ENCODE data around the gene EFCAB6.
A peak's percentile ranks its signal among the peaks of the same experiment; 100 is the strongest.

EFCAB6 gene

DNA sequence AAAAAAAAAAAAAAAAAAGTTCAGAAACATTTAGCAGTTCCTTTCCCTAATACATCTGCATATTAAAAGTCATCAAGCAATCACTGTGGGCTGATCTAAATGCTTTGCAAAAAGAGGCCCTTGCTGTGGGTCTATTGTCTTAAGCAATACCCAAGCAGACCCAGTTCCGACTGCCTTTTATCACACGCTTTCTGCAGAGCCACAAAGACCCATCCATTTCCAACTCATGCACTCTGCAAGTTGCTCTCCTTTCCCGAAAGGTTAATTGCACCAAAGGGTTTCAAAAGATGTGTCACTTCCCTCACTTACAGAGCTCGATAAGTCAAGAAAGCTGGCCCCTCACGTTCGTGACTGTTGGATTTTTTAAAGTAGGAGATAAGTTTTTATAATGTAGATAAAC, 261.4 kb downstream of the EFCAB6 start:
- no peak for DNase-seq (ENCODE audit: low spot score)

DNA sequence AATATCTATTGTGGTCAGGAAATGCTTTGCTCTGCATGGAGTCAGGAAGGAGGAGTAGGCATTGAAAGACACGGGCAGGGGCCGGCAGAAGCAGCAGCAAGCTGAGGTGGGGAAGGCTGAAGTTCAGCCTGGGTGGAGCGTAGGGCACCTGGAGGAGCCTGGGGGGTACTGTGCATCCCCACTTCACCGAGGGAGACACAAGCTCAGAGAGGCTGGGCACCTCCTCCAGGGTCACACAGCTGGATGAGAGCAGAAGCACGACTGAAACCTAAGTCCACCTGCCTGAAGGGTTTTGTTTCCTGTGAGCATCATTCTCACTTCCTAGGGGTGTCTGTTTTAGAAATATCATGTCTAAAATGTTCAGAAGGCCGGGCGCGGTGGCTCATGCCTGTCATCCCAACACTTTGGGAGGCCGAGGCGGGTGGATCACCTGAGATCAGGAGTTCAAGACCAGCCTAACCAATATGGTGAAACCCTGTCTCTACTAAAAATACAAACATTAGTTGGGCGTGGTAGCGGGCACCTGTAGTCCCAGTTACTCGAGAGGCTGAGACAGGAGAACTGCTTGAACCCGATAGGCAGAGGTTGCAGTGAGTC, 262.0 kb downstream of the EFCAB6 start:
- DNase-seq (ENCODE audit: low spot score) = no peak

DNA sequence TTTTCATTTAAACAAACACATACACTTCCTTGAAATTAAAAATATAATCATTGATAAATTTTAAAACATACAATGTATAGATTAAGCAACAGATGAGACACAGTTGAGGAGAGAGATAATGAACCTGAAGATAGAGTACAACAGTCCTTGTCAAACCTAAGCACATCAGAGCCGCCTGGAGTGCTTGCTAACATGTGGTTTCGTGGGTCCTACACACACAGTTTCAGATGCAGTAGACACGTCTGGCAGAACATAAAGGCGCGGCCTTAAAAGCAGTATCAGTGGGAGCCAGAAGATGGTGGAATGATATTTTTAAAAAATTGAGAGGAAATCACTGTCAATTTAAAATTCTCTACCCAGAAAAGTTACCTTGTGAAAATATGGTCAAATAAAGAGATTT, 265.9 kb downstream of the EFCAB6 start:
- DNase-seq (ENCODE audit: low spot score) = no peak

DNA sequence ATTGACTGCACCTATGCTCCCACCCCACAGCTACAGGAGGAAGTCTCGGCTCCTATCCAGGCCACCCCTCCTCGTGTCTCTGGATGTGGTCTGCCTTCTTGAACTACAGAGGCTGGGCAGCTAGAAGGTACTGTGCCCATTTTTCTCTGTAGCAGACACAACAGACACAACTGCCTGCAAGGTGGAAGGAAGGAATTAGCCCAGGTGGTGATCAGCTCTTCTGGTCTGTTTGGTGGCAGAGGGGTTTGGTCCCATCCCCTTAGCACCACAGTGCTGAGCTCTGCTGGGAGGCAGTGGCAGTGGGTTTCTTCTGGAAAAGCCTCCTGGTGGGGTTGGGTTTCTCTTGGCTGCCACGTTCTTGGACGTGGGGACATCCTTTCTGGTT, 267.8 kb downstream of the EFCAB6 start:
- no peak for DNase-seq (ENCODE audit: low spot score)

DNA sequence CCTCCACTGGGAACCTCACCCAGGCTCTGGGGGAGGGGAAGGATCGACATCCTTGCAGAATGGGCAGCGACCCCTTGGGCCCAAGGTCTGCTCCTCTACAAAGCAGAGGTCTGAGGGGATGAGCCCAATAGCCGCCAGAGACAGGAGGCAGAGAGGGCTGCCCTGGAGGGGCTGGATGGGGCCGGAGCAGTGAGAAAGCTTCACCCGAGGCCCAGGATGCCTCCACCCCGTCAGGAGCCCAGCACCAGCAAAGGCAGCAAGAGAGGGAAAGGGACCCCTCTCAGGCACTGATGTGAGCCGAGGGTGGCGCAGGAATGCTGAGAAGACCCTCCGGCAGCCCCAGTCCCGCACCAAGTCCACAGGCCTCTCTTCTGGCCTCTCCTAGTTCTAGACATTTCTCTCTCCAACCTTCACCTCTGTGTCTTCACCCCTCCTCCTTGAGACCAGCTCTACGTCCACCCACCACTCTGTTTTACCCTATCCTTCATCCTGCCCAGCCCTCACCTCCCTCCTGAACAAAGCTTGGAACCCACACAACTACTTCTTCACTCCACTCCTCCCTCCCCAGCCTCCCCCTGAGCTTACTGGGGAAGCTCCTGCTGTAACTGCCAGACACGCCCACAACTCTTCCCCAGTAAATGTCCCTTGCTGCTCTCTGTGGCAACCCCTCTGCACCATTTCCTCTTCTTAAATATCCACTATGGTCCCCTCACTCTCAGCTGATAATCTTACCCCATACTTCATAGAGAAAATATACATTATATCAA, 268.4 kb downstream of the EFCAB6 start:
- no peak for DNase-seq (ENCODE audit: low spot score)

DNA sequence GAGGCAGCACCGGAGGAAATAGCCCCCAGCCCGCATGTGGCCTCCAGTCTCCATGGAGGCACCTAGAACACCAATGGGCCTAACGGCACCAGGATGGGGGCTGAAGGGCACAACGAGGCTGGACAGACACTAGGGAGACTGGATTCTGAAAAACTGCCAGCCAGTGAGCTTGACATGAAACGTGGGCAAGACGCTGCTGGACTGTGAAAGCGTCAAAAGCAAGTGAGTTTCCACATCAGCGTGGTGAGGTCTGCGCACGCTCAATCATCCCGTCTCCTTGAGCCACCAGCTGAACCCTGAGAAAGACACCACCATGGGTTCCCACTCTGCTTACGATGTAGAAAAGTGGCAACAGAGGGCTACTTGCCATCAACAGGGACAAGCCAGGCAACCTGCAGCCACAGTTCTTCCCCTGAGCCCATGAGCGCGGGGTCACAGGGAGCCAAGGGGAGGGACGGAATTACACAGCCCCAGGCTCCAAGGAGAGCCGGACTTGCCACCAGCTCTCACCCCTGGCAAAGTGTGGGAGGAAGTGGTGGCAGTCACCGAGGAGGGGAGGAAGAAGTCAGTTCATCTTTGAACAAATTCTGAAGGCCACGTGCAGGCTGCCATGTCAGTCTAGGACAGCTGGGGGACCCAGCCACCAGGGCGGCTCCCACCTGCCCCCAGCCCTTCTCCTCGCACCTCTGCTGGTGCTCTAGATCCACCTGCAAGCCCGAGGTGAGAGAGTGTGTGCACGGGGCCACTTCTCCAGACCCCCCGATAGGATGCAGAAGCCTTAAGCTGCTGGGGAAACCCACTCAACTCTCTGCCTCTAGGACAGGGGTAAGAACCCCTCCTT, 269.2 kb downstream of the EFCAB6 start:
- DNase-seq (ENCODE audit: low spot score) = no peak

DNA sequence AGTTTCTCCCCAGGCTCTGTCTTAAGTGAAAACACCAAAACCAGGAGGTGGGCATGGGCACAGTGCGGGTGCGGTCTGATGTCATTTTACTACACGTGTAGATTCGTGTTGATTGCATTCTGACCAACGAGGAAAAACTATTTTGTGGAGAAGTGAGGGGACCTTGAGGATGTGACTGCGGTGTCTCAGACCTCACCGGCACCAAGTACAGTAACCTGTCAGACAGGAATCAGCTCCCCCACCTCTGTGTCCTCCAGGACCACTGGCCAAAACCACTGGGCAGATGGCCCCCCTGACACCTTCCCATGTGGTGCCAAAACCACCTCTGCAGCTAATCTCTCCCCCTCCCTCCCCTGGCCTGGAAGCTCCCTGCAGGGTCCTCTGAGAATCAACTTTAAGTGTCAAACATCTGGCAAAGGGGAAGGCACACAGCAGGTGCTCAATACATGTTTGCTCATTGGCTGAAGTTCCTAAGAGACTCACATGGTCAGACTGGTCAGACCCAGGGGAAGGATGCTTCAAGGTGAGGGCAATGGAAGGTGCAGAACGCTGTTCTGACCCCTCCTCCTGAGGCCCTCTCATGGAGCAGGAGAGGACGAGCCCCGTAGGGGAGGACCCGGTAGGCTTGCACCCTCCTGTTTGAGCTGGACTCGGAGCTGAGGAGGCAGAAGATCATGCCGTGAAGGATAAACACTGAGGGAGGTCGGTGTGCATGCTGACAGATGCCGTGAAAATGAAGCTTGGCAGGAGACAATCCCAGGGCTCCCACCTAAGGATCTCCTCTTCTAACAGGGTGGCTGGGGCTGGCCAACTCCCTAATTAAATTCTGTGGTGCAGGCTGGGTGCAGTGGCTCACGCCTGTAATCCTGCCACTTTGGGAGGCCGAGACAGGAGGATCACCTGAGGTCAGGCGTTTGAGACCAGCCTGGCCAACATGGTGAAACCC, 270.4 kb downstream of the EFCAB6 start:
- no peak for DNase-seq (ENCODE audit: low spot score)

DNA sequence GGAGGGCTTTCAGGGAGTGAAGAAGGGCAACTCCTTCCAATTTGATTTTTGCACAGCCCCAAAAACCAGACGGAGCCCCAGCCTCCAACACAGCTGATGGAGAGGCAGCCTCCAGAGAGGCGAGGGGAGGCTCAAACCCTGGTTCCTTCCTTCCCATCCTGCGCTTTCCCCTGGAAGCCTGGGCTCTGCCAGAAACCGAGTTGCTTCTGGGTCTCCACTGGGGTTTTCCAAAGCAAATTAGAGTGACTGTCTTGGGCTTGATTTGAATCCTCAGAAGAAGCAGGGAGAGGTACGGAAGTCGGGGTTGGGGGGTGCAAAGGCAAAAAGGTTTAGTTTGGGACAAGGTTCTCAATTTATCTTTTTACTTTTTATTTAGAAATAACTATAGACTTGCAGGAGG, 271.1 kb downstream of the EFCAB6 start:
- no peak for DNase-seq (ENCODE audit: low spot score)

DNA sequence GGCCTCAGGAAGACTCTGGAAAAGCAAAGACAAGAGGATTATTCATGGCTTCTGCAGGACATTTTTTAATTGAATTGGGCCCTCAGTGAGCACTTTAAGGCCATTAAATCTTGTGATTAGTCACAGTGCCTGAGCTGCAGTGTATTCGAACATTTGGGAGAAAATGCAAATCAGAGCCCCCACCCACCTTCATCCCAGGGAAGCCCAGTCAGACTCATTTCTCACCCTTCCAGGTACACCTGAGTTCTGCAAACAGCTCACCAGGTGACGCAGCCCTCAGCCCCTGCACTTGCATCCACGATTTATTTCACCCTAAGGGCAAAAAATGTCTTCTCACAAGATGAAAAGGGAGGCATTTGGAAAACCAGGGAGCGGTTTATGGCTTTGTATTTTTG, 271.6 kb downstream of the EFCAB6 start:
- no peak for DNase-seq (ENCODE audit: low spot score)

DNA sequence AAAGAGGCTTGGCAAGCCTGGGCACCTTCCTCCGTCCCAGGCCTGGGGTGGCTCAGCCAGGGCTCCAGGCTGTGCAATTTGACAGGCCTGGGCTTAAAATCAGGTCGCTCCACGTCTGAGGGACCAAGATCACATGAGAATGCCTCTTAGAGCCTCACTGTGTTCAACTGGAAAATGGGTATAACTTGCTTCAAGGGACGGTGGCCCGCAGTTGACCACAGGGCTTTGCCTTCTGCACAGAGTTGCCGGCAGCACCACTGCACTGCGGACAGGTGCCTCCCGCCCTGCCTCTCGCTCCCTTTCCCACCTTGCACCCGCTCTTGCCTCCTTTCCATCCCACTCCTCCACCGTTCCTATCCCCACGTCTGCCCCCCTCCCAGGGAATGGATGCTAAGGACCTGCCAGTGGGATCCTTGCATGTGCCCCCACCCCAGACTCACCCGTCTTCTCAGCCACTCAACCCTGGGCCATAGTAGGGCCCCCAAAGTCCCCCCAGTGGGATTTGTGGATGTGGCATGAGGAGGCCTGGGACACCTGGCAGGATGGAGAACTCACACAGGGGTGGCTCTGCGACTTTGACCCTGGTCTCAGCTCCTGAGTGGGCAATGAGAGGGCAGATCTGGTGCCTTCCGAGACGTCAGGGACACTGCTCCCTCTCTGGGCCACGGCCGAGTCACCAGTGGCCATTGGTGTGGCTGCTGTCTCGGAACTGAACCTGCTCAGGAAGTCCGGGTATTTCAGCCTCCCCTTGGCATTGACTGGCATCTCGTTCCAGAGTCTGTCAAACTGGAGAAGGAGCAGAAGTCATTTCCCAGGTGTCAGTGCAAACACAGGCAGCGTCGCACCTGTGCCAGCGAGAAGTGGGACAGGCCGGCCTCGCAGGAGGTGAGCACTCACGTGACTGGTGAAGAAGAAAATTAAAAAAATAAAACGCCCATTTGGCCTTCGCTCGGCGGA, 272.3 kb downstream of the EFCAB6 start:
- no peak for DNase-seq (ENCODE audit: low spot score)

DNA sequence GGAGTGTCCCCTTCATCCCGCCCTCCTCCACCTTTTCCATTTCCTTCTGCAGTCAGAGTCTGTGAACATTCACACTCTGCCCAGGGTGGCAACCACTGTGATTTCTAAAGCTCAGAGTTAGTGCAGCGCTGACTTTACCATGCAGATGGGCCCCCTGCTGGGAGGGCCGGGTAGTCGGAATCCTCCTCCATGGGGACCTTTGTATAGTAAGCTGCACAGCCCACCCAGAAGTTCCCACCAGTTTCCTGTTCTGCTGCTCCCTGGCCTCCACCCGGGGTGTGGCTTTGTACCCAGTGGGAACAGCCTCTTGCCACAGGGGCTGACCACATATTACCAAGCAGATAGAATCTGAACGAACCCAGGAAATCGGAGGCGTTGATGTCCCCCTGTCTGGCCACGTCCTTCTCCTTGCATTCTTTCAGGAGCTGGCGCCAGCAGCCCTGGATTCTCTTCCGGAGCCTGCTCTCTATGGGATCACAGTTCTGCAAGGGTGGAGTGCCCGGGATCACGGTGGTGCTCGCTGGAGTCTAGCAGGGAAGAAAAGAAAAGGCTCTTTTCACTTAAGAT, 275.0 kb downstream of the EFCAB6 start:
- no peak for DNase-seq (ENCODE audit: low spot score)

DNA sequence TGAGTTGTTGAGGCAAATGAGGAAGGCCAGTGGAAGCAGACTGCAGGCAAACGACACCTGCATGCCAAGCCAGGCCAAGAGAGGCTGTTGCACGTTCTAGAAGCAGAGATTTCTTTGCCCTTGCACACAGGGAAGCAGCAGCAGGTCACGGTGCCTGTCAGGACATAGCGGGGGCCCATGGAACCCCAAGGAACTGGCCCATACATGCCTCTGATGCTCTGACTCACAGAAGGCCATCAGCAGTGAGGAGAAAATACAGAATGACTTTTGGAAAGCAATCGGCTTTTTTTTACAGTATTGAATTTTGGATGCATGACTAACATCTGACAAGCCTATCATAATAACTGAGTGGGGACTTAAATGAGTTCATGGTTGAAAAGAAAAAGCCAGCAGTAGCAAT, 276.4 kb downstream of the EFCAB6 start:
- DNase-seq (ENCODE audit: low spot score) = no peak

DNA sequence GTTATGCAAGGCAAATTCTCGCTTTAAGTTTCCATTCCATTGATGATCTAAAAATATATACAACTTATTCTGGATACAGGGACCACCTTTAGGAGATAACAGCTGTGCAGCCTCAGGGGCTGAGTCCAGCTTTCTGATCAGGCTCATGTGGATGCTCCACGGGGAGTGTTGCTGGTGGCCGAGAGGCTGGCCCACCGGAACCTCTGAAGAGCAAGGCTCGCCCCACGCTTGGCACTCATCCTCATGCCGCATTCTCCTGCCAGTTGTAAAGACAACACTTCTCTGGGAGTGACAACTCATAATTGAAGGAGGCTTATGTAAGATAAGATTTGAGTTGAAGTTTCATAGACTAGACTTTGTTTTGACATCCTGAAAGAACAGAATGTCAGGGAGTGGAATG, 276.8 kb downstream of the EFCAB6 start:
- DNase-seq (ENCODE audit: low spot score) = peak; percentile 18

DNA sequence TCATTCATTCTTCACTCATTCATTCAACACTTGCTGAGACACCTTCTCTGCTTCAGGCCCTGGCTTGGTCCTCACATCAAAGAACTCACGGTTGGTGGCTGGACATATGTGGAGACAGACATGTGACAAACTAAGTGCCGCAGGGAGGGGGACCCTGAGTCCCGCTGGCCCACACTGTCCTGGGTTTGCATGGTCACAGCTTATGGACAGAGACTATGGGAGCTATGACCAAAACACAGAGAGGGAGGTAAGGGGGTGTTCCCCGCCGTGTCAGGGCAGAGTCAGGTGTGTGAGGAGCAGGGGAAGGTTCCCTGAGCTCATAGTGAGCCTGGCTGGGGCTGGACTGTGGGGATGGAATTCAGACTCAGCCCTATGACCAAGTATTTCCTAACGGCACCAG, 277.2 kb downstream of the EFCAB6 start:
- no peak for DNase-seq (ENCODE audit: low spot score)

DNA sequence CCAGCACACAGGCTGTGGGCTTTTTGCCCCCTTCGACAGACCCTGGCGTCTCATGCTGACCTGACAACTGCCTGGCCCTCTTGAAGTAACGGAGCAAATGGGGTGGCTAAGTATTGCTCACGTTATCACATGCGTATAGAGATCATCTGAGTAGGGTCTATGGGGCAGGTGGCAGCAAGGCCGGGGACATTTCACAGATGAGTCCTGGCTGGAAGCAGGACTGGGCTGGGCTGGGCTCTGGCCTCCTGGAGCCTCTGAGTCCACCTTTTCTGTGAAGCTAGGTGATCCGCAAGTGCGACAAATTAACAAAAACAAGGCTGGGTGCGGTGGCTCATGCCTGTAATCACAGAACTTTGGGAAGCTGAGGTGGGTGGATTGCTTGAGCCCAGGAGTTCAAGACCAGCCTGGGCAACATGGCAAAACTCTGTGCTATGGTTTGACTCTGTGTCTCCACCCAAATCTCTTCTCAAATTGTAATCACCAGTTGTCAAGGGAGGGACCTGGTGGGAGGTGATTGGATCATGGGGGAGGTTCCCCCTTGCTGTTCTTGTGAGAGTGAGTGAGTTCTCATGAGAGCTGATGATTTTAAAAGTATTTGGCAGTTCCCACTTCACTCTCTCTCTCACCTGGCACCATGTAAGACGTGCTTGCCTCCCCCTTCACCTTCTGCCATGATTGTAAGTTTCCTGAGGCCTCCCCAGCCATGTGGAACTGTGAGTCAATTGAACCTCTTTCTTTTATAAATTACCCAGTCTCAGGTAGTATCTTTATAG, 278.3 kb downstream of the EFCAB6 start:
- peak; percentile 16 for DNase-seq (ENCODE audit: low spot score)

DNA sequence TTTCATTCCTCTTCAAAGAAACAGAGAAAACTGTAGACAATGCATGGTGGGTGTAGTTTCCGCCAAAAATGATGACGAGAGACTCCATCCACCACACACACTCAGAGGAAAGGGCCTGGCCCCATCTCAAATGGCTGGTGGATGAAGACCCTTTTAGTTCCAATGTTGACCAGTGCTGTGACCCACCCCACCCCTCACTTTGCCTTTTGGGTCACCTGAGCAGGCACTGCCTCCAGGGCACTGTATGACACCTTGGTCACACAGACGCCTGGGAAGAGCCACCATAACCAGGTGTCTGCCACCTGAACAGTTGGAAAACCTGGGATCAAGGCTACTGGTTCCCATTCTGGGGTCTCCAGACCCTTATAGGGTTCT, 279.0 kb downstream of the EFCAB6 start:
- no peak for DNase-seq (ENCODE audit: low spot score)

DNA sequence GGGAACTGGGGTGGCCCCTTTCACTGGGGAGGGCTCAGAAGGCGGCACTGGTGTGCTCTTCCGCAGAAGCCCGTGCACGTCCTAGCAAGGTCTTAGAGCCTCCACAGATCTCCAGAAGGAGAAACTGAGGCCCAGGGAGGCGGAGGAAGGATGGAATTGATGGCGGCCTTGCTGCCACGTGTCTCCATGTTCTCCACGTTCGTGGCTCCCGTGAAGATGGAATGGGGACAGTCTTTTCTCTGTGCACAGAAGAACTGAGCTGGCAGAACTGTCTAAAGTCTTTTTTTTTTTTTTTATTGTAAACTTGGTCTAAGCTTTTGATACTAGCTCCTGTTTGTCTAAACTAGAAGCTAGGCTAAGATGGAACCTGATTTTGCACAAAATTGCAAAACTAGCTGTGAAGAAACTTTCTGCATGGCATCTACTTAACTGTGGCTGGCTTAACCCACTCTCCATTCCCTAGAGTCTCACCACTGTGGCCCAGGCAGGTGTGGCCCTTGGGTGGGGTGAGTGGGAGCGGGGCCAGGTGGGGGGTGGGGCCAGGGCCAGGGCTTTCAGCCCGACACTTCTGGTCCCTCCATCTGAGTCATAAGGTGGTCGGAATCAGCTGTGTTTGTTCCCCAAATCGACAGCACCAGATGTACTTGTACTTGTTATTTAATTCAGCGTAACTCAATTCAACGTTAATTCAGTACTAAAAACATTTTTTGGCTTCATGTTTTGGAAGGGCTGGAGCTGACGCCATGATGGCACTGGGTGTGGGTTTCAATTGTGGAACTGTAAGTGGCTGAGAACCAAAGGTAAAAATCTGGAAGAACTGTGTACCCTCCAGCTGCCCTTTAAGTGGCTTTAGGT, 279.6 kb downstream of the EFCAB6 start:
- DNase-seq (ENCODE audit: low spot score) = no peak

DNA sequence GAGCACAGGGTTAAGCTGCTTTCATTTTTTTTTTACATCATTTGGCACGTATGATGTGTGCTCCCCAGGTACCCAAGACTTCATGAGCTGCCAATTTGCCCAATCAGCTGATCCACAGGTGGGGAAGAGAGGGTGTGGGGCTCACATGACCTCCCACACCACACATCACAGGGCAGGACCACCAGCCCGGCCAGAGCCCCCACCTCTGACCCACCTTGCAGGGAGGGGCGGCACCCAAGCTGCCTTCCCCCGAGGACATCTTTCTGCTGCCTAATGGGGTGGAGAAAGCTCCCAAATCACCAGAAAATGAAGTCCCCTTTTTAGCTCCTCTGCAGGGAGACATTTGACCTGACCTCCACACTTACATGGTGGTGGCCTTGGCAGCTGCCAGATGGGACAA, 280.5 kb downstream of the EFCAB6 start:
- no peak for DNase-seq (ENCODE audit: low spot score)

Data from putamen (tissue), 1 donor.